Muscle of leg (tissue), 11 donors: ENCODE results near the gene FAM227A. TPM values are rescaled to one million over a fixed set of nuclear protein-coding genes. Genes with fewer than 3 reads are reported as not detected.
A peak's percentile ranks its signal among the peaks of the same experiment; 100 is the strongest.

Experiments used
- DNase-seq: peaks from one replicate; pipeline ENCODE4 v3.0.0; 2013
- H3K27ac ChIP-seq: one replicate; pipeline ENCODE4 v1.5.1; 2013; ENCODE audit warnings: mild to moderate bottlenecking, low read length, control low read depth
- H3K27me3 ChIP-seq: one replicate; pipeline ENCODE4 v1.6.1; 2013; ENCODE audit warnings: low read length; ENCODE audit not compliant: control insufficient read depth, insufficient read depth
- H3K36me3 ChIP-seq: one replicate; pipeline ENCODE4 v1.6.1; 2013; ENCODE audit warnings: low read length; ENCODE audit not compliant: control insufficient read depth, insufficient read depth
- H3K4me1 ChIP-seq: one replicate; pipeline ENCODE4 v1.6.1; 2013; ENCODE audit warnings: low read length; ENCODE audit not compliant: control insufficient read depth, insufficient read depth
- H3K4me3 ChIP-seq: one replicate; pipeline ENCODE4 v1.5.1; 2013; ENCODE audit warnings: low read length, control low read depth
- H3K9me3 ChIP-seq: replicated peaks from 2 replicates; pipeline ENCODE4 v1.6.1; 2013; ENCODE audit warnings: low read depth, low read length; ENCODE audit not compliant: control insufficient read depth
- WGBS: methylation state at CpG from one replicate; pipeline ENCODE4 v1.1.5; 2013; ENCODE audit warnings: missing lambda C conversion rate; ENCODE audit not compliant: insufficient coverage; 5-methylcytosine and 5-hydroxymethylcytosine counted together
- polyA plus RNA-seq, 8 donors: library from polyadenylated mRNA; unstranded; fragments of 120-200 nt; gene quantifications; one replicate each; pipeline versions ENCODE4 v1.2.1 to v1.2.3, GENCODE V29; 2013; ENCODE audit warnings: inconsistent platforms in 1 of 8, low replicate concordance in 1 of 8; ENCODE audit not compliant: insufficient read length in 8 of 8, insufficient read depth in 1 of 8
- total RNA-seq: library from RNA; stranded (reverse); fragments of 120-200 nt; gene quantifications from one replicate; pipeline ENCODE4 v1.2.4, GENCODE V29; 2013

Gene FAM227A
- total and polyA plus RNA-seq, 9 donors = 0.62 to 1.1 (median 0.87) TPM

DNA sequence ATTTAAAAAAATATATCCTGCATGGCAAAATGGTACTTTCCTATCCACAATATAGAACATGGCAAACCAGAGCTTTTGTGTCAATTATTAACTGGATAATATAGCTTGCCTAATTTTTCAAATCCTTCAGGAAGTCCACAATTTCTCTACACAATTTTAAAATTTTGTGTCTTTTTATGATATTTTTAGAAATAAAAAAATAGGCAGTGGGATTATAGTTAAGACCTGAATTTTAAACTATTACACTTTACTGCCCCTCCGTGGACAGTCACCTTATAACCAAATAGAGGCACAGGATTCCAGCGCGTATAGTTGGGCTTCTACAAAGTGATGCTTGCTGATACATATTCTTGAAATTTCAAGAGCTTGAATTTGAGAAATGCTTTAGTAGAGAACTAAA is 84.1 kb downstream of the FAM227A start:
- H3K27me3 ChIP-seq = no peaks in the 10 kb centered on the region
- H3K4me1 ChIP-seq = peaks cover 19% of the 10 kb centered on the region
- no peak overlapping the region for H3K4me3 ChIP-seq
- H3K36me3 ChIP-seq = no peaks in the 10 kb centered on the region
- no peak overlapping the region for H3K27ac ChIP-seq
- peak; percentile 70 for DNase-seq
- WGBS = no CpG with 5 or more reads among the region's 3 CpGs
- H3K9me3 ChIP-seq = no peaks in the 10 kb centered on the region

DNA sequence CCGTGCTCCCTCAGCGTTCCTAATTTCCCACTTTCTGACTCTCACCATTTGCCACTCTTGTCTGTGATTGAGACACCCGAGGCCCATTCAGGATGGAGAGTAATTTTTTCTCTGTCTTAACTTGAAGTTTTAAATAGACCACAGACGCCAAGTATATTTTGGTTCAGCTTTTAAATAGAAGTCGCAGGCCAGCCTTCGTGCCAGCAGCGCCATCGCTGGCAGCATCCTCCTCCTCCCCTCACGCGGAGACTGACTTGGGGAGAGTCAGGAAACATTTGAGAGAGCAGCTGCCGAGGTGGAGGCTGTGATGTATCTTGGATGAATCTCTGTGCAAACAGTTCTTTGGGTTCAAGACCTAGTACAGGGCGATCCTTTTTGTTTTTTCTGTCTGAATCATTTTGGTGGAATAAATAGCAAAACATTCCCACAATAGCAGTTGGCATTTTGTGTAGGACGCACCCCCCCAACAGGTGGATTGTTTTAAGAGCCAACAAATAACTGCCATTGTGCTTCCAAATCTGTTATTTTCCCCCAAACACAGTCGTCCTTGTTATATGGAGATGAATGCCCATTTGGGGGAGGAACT is 85.3 kb downstream of the FAM227A start:
- DNase-seq = peak; percentile 74
- peak overlapping the region; percentile 91 for H3K4me3 ChIP-seq
- H3K9me3 ChIP-seq = no peaks in the 10 kb centered on the region
- WGBS = 0% methylated on average over 2 of the region's 14 CpGs
- no peaks in the 10 kb centered on the region for H3K27me3 ChIP-seq
- no peaks in the 10 kb centered on the region for H3K36me3 ChIP-seq
- peaks cover 22% of the 10 kb centered on the region for H3K4me1 ChIP-seq
- peak overlapping the region; percentile 93 for H3K27ac ChIP-seq

- H3K27ac ChIP-seq = peak within 1 kb of the TSS; percentile 93
Observed at GRCh38 chr22:38569972-38570778, 86.0 kb downstream of the FAM227A start, which contains the start of gene DMC1. Gene DMC1 (minus strand): TSS chr22:38570183. CDS start chr22:38568256, 1,927 bp downstream.

DNA sequence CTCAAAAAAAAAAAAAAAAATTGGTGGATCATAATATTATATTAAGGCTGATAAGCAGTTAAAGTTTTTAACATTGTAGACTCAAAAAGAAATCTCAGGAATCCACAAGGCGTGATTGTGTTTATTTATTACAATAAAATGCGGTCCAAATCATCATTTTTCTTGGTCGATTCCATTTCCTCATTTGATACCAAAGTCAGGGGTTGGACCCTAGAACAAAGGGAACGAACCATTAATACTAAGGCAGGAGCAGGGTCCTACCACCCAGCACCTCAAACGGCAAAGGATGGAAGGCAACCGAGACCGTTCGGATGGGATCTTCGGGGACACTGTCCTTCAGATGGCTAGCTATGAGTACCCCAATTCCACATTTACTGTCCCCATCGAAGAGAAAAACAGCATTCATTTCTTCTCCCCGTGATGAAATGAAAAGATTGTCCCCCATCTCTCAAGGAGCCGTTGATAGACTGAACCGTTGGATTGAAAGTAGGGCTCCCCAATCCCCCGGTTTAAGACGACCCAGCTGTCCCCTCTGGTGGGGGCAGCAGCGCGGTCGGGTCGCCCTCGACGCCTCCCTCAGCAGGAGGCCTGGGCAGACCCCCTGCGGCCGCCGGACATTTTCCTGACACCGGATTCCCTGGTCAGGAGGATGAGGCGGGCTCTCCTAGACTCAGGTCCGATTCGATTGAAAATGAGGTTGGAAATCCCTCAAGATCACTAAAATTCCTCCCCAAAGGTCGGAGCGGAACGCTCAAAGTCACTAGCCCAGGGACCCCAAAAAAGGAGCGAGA is 86.8 kb downstream of the FAM227A start:
- Histone ChIP-seq H3K27me3 (no peaks in the 10 kb centered on the region), H3K4me3 (peak overlapping the region; percentile 57), H3K36me3 (no peaks in the 10 kb centered on the region), H3K27ac (peak overlapping the region; percentile 86), H3K4me1 (peaks cover 23% of the 10 kb centered on the region), H3K9me3 (no peaks in the 10 kb centered on the region)
- DNase-seq = peak; percentile 36
- 30% methylated on average over 18 of the region's 32 CpGs for WGBS

More at GRCh38 chr22:38569972-38570778, 86.0 kb downstream of the FAM227A start, which contains the start of gene DMC1:
- H3K4me1 ChIP-seq = peaks cover 23% of the 10 kb centered on the region
- peak; percentile 95 for DNase-seq
- H3K36me3 ChIP-seq = no peaks in the 10 kb centered on the region
- H3K4me3 ChIP-seq = peak within 1 kb of the TSS; percentile 91
- H3K27me3 ChIP-seq = no peaks in the 10 kb centered on the region
- WGBS = 1% methylated on average over 48 of the region's 64 CpGs
- H3K9me3 ChIP-seq = no peaks in the 10 kb centered on the region

DNA sequence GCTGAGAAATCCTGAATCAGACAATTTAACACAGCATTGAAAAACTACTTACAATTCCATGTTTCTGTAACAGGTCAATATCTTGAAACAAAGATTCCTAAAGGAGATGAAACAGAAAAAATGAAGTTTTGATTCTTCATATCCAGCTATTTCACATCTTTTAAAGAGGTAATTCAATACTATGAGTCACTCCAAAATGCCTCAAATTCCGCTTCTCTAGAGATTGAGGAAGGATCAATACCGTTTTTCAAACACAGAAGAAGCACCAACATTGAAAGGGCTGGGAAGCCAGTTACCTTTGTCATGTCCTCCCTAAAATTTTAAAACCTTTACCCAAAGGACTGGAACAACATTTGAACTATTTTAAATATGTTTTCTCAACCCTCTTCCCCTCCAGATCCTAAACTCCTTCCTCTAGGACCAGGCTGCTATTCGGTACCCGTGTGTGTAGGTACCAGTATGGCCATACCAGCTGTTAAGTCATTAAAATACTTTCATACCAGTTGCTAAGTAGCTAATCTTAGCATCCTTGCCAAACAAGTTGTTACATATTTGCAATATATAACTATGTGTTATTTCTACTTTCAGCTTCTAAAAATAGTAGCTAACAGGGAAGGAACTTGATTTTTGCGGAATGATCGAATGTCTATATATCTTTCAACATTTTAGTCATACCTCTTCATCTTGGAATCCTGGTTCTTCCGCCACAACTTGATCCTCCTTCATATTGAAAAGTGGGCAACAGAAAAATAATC is 88.5 kb downstream of the FAM227A start:
- no peaks in the 10 kb centered on the region for H3K9me3 ChIP-seq
- no peak overlapping the region for H3K4me3 ChIP-seq
- H3K36me3 ChIP-seq = no peaks in the 10 kb centered on the region
- H3K27me3 ChIP-seq = no peaks in the 10 kb centered on the region
- DNase-seq = peak; percentile 43
- peak overlapping the region; percentile 47 for H3K27ac ChIP-seq
- peaks cover 23% of the 10 kb centered on the region for H3K4me1 ChIP-seq
- 33% methylated on average over 1 of the region's 7 CpGs for WGBS

GRCh38 chr22:38566726-38567504 is 89.3 kb downstream of the FAM227A start:
- no peak overlapping the region for H3K27ac ChIP-seq
- H3K27me3 ChIP-seq = no peaks in the 10 kb centered on the region
- no peak overlapping the region for H3K4me3 ChIP-seq
- peaks cover 23% of the 10 kb centered on the region for H3K4me1 ChIP-seq
- no peak for DNase-seq
- no CpG with 5 or more reads among the region's 3 CpGs for WGBS
- no peaks in the 10 kb centered on the region for H3K9me3 ChIP-seq
- H3K36me3 ChIP-seq = no peaks in the 10 kb centered on the region

DNA sequence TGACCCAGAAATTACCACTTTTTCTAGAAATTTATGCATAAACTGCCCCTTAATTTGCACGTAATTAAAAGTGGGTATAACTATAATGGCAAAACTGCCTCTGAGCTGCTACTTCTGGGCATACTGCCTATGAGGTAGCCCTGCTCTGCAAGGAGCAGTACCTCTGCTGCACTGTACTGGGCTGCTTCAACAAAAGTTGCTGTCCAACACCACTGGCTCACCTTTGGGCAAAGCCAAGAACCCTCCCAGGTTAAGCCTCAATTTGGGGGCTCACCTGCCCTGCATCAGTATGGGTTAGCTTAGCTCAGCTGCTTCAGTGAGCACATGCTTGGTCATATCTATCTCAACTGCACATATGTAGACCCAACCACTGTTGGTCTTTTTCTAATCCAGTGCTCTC is 90.8 kb downstream of the FAM227A start:
- Histone ChIP-seq H3K4me3 (no peak overlapping the region), H3K27me3 (no peaks in the 10 kb centered on the region), H3K9me3 (no peaks in the 10 kb centered on the region), H3K4me1 (peaks cover 16% of the 10 kb centered on the region), H3K36me3 (no peaks in the 10 kb centered on the region), H3K27ac (no peak overlapping the region)
- no peak for DNase-seq
- no CpG with 5 or more reads among the region's 1 CpG for WGBS

- H3K4me1 ChIP-seq = peaks cover 13% of the 10 kb centered on the region
- no peaks in the 10 kb centered on the region for H3K9me3 ChIP-seq
- H3K27ac ChIP-seq = no peak overlapping the region
- no peaks in the 10 kb centered on the region for H3K36me3 ChIP-seq
- no peak overlapping the region for H3K4me3 ChIP-seq
- WGBS = 83% methylated on average over 1 of the region's 2 CpGs
- no peaks in the 10 kb centered on the region for H3K27me3 ChIP-seq
- no peak for DNase-seq
Observed at GRCh38 chr22:38564669-38565068, 91.5 kb downstream of the FAM227A start.

- no peaks in the 10 kb centered on the region for H3K36me3 ChIP-seq
- no peak overlapping the region for H3K27ac ChIP-seq
- no peaks in the 10 kb centered on the region for H3K27me3 ChIP-seq
- H3K4me3 ChIP-seq = no peak overlapping the region
- no peak for DNase-seq
- H3K4me1 ChIP-seq = no peaks in the 10 kb centered on the region
- H3K9me3 ChIP-seq = no peaks in the 10 kb centered on the region
- WGBS = 60% methylated on average over 1 of the region's 3 CpGs
Observed at GRCh38 chr22:38554281-38554680, 101.9 kb downstream of the FAM227A start.
